Measurements from ENCODE around the gene TAF11L2. TPM values are rescaled to one million over a fixed set of nuclear protein-coding genes. Genes with fewer than 3 reads are reported as not detected.

The TAF11L2 gene
- total RNA-seq, 1 experiment from 2014 or later, result not detected

GRCh38 chr5:17477043-17477442 lies 21.0 kb upstream of the TAF11L2 start:
- Histone ChIP-seq H3K4me3 (ENCODE audit: low read depth, low read length) (no peak overlapping the region), H3K4me1 (no peaks in the 10 kb centered on the region), H3K36me3 (ENCODE audit: control insufficient read depth, insufficient read depth, low read length) (no peaks in the 10 kb centered on the region), H3K9me3 (no peaks in the 10 kb centered on the region), H3K27me3 (replicated peaks; ENCODE audit: control insufficient read depth, insufficient read depth, low read length) (no peaks in the 10 kb centered on the region; the same call in 1 of the 2 replicates)
- Mint-ChIP-seq H3K27me3 (ENCODE audit: insufficient read depth, unreplicated experiment) (peaks cover 6% of the 10 kb centered on the region), H3K36me3 (ENCODE audit: insufficient read depth, unreplicated experiment) (no peaks in the 10 kb centered on the region), H3K27ac (ENCODE audit: unreplicated experiment) (no peak overlapping the region), H3K4me3 (ENCODE audit: unreplicated experiment) (no peak overlapping the region), H3K9me3 (ENCODE audit: unreplicated experiment) (no peaks in the 10 kb centered on the region), H3K4me1 (ENCODE audit: low read depth, unreplicated experiment) (peaks cover 7% of the 10 kb centered on the region)
- ChIA-PET POLR2A (no interaction called here), CTCF (no interaction called here)
- DNase-seq, result no peak
- intact Hi-C loops (cut with micrococcal nuclease; ENCODE audit: unreplicated experiment), result no loop called here
- BruUV-seq (replicated peaks), result no TSS peak
- TF ChIP-seq CTCF (IDR thresholded peaks at IDR 0.05; ENCODE audit: insufficient read depth in 1 of 2, low read depth in 1 of 2, low read length in 1 of 2, severe bottlenecking in 1 of 2, unreplicated experiment in 1 of 2), result no peak

- no peaks in the 10 kb centered on the region; the same call in 1 of the 2 replicates for H3K27me3 ChIP-seq (replicated peaks; ENCODE audit: control insufficient read depth, insufficient read depth, low read length)
- H3K4me3 ChIP-seq (ENCODE audit: low read depth, low read length), result no peak overlapping the region
- no peaks in the 10 kb centered on the region for H3K4me1 ChIP-seq
- BruUV-seq (replicated peaks), result no TSS peak
- no peak for TF ChIP-seq CTCF (IDR thresholded peaks at IDR 0.05; ENCODE audit: insufficient read depth in 1 of 2, low read depth in 1 of 2, low read length in 1 of 2, severe bottlenecking in 1 of 2, unreplicated experiment in 1 of 2)
- no peaks in the 10 kb centered on the region for H3K9me3 ChIP-seq
- no peaks in the 10 kb centered on the region for H3K36me3 ChIP-seq (ENCODE audit: control insufficient read depth, insufficient read depth, low read length)
- Mint-ChIP-seq H3K9me3 (ENCODE audit: unreplicated experiment) (no peaks in the 10 kb centered on the region), H3K4me3 (ENCODE audit: unreplicated experiment) (no peak overlapping the region), H3K36me3 (ENCODE audit: insufficient read depth, unreplicated experiment) (no peaks in the 10 kb centered on the region), H3K27ac (ENCODE audit: unreplicated experiment) (no peak overlapping the region), H3K27me3 (ENCODE audit: insufficient read depth, unreplicated experiment) (peaks cover 4% of the 10 kb centered on the region), H3K4me1 (ENCODE audit: low read depth, unreplicated experiment) (peaks cover 7% of the 10 kb centered on the region)
- intact Hi-C loops (cut with micrococcal nuclease; ENCODE audit: unreplicated experiment), result no loop called here
- ChIA-PET POLR2A (no interaction called here), CTCF (interaction anchor here (0.7 kb wide), 1 partner anchor 10 kb away, joined by 3 read pairs; no protein-coding TSS in a partner anchor)
- DNase-seq, result no peak
Measured at GRCh38 chr5:17477573-17478265, 20.3 kb upstream of the TAF11L2 start.

GRCh38 chr5:17481378-17481777 lies 16.7 kb upstream of the TAF11L2 start:
- no peaks in the 10 kb centered on the region for H3K36me3 Mint-ChIP-seq (ENCODE audit: insufficient read depth, unreplicated experiment)
- no peak overlapping the region for H3K4me3 Mint-ChIP-seq (ENCODE audit: unreplicated experiment)
- no peak overlapping the region for H3K27ac Mint-ChIP-seq (ENCODE audit: unreplicated experiment)
- H3K9me3 ChIP-seq, result no peaks in the 10 kb centered on the region
- TF ChIP-seq CTCF (IDR thresholded peaks at IDR 0.05; ENCODE audit: insufficient read depth in 1 of 2, low read depth in 1 of 2, low read length in 1 of 2, severe bottlenecking in 1 of 2, unreplicated experiment in 1 of 2), result no peak
- no peaks in the 10 kb centered on the region; the same call in 1 of the 2 replicates for H3K27me3 ChIP-seq (replicated peaks; ENCODE audit: control insufficient read depth, insufficient read depth, low read length)
- no peaks in the 10 kb centered on the region for H3K36me3 ChIP-seq (ENCODE audit: control insufficient read depth, insufficient read depth, low read length)
- no peaks in the 10 kb centered on the region for H3K9me3 Mint-ChIP-seq (ENCODE audit: unreplicated experiment)
- H3K4me3 ChIP-seq (ENCODE audit: low read depth, low read length), result no peak overlapping the region
- DNase-seq, result no peak
- BruUV-seq (replicated peaks), result no TSS peak
- H3K27me3 Mint-ChIP-seq (ENCODE audit: insufficient read depth, unreplicated experiment), result peaks cover 4% of the 10 kb centered on the region
- intact Hi-C loops (cut with micrococcal nuclease; ENCODE audit: unreplicated experiment), result no loop called here
- CTCF ChIA-PET, result no interaction called here
- POLR2A ChIA-PET, result no interaction called here
- H3K4me1 ChIP-seq, result no peaks in the 10 kb centered on the region
- H3K4me1 Mint-ChIP-seq (ENCODE audit: low read depth, unreplicated experiment), result peaks cover 7% of the 10 kb centered on the region
